ENCODE data around the gene MRPL21. TPM values are rescaled to one million over a fixed set of nuclear protein-coding genes. Genes with fewer than 3 reads are reported as not detected.

Gene MRPL21
- total RNA-seq, 2 experiments from 2014 or later, result 99.6 to 104 TPM

- ATAC-seq (no peak), DNase-seq (peak; percentile 76)
- Mint-ChIP-seq H3K27me3 (peaks cover 2% of the 10 kb centered on the region), H3K27ac (peak overlapping the region; percentile 88), H3K4me3 (peak overlapping the region; percentile 93), H3K36me3 (ENCODE audit: low read depth) (no peaks in the 10 kb centered on the region), H3K9me3 (no peaks in the 10 kb centered on the region), H3K4me1 (ENCODE audit: low read depth) (peaks cover 38% of the 10 kb centered on the region)
- CTCF ChIA-PET, result interaction anchor here (0.9 to 3.3 kb wide), 9 partner anchors 10 to 259 kb away, joined by 3 to 28 read pairs (median 6); no protein-coding TSS in a partner anchor
- no peak for TF ChIP-seq CTCF (IDR thresholded peaks at IDR 0.05)
- intact Hi-C loops (cut with micrococcal nuclease), result no loop called here
- POLR2A ChIA-PET, result interaction anchor here (0.8 to 2.0 kb wide), 4 partner anchors 10 to 18 kb away, joined by 3 to 5 read pairs (median 4); no protein-coding TSS in a partner anchor
Measured at GRCh38 chr11:68843052-68843561, 60.5 kb downstream of the MRPL21 start.

GRCh38 chr11:68842427-68843051 lies 61.1 kb downstream of the MRPL21 start:
- no peaks in the 10 kb centered on the region for H3K9me3 Mint-ChIP-seq
- peak overlapping the region; percentile 93 for H3K4me3 Mint-ChIP-seq
- ATAC-seq, result no peak
- H3K27me3 Mint-ChIP-seq, result peaks cover 2% of the 10 kb centered on the region
- ChIA-PET CTCF (interaction anchor here (0.9 to 3.3 kb wide), 4 partner anchors 10 to 46 kb away, joined by 3 to 28 read pairs (median 3); no protein-coding TSS in a partner anchor), POLR2A (no interaction called here)
- H3K27ac Mint-ChIP-seq, result peak overlapping the region; percentile 88
- H3K4me1 Mint-ChIP-seq (ENCODE audit: low read depth), result peaks cover 44% of the 10 kb centered on the region
- H3K36me3 Mint-ChIP-seq (ENCODE audit: low read depth), result no peaks in the 10 kb centered on the region
- intact Hi-C loops (cut with micrococcal nuclease), result no loop called here
- no peak for TF ChIP-seq CTCF (IDR thresholded peaks at IDR 0.05)
- no peak for DNase-seq

GRCh38 chr11:68841718-68842426 lies 61.8 kb downstream of the MRPL21 start, which contains the start of gene CPT1A:
CPT1A (minus strand) TSS chr11:68841916; CDS start chr11:68815474, 26,442 bp downstream.
- peaks cover 49% of the 10 kb centered on the region for H3K4me1 Mint-ChIP-seq (ENCODE audit: low read depth)
- peak within 1 kb of the TSS; percentile 93 for H3K4me3 Mint-ChIP-seq
- TF ChIP-seq CTCF (IDR thresholded peaks at IDR 0.05), result no peak
- H3K27me3 Mint-ChIP-seq, result no peaks in the 10 kb centered on the region
- ChIA-PET CTCF (interaction anchor here (0.9 to 1.5 kb wide), 2 partner anchors 11 to 24 kb away, joined by 3 read pairs; no protein-coding TSS in a partner anchor), POLR2A (no interaction called here)
- DNase-seq (peak; percentile 72), ATAC-seq (peak; percentile 60)
- intact Hi-C loops (cut with micrococcal nuclease), result no loop called here
- H3K9me3 Mint-ChIP-seq, result no peaks in the 10 kb centered on the region
- H3K27ac Mint-ChIP-seq, result peak within 1 kb of the TSS; percentile 88
- H3K36me3 Mint-ChIP-seq (ENCODE audit: low read depth), result no peaks in the 10 kb centered on the region

Other genes with a start within 250 kb of the MRPL21 start
- gene GAL, start 219.3 kb downstream of the MRPL21 start, total RNA-seq, result 1 to 10 TPM; 2.2 to 3.8 TPM
- gene TESMIN, start 152.3 kb downstream of the MRPL21 start, total RNA-seq, result 1 to 10 TPM; 3.4 to 4.9 TPM
- 10 to 100 TPM; 17.5 TPM for gene CPT1A, start 61.9 kb downstream of the MRPL21 start, total RNA-seq
- 10 to 100 TPM; 21.1 to 24.9 TPM for gene IGHMBP2, start 59 bp upstream of the MRPL21 start, total RNA-seq
- not detected for gene MRGPRD, start 77.2 kb upstream of the MRPL21 start, total RNA-seq
- gene MRGPRF, start 109.4 kb upstream of the MRPL21 start, total RNA-seq, result not detected
- 10 to 100 TPM; 16.0 to 17.0 TPM for gene TPCN2, start 145.1 kb upstream of the MRPL21 start, total RNA-seq

Measured in activated CD8-positive, alpha-beta T cell treated with anti-CD3 and anti-CD28 coated beads for 36 hours (primary cell).